ENCODE data around the gene ERVFRD-1.

GRCh38 chr6:11065436-11066202 is 45.9 kb downstream of the ERVFRD-1 start:
- TF ChIP-seq CTCF (IDR thresholded peaks at IDR 0.05) (no peak), POLR2A (IDR thresholded peaks at IDR 0.05) (no peak)
